Nephron progenitor cell (in vitro differentiated cells): ENCODE measurements around the gene NHS.

Experiments used
- DNase-seq: peaks from one replicate; pipeline ENCODE4 v3.0.0; 2021
- H3K27ac Mint-ChIP-seq: 2 replicates; pipeline ENCODE4 v1.8.0; 2021; ENCODE audit warnings: mild to moderate bottlenecking, moderate library complexity, mixed read lengths
- H3K27me3 Mint-ChIP-seq: 2 replicates; pipeline ENCODE4 v1.8.0; 2021; ENCODE audit warnings: mild to moderate bottlenecking, low read depth, mixed read lengths; ENCODE audit not compliant: poor library complexity
- H3K36me3 Mint-ChIP-seq: 2 replicates; pipeline ENCODE4 v1.8.0; 2021; ENCODE audit warnings: low read depth, mixed read lengths
- H3K4me1 Mint-ChIP-seq: 2 replicates; pipeline ENCODE4 v1.8.0; 2021; ENCODE audit warnings: mixed read lengths
- H3K4me3 Mint-ChIP-seq: 2 replicates; pipeline ENCODE4 v1.8.0; 2021; ENCODE audit warnings: mild to moderate bottlenecking, moderate library complexity, mixed read lengths
- H3K9me3 Mint-ChIP-seq: 2 replicates; pipeline ENCODE4 v1.8.0; 2021; ENCODE audit warnings: mild to moderate bottlenecking, moderate library complexity, mixed read lengths
- TF ChIP-seq, protein P1 (sequence below): fragments of 200-600 bp; sonication (generic); IDR thresholded peaks from 2 replicates; pipeline ENCODE4 v1.5.0; 2021; ENCODE audit warnings: antibody characterized with exemption

NHS gene

DNA sequence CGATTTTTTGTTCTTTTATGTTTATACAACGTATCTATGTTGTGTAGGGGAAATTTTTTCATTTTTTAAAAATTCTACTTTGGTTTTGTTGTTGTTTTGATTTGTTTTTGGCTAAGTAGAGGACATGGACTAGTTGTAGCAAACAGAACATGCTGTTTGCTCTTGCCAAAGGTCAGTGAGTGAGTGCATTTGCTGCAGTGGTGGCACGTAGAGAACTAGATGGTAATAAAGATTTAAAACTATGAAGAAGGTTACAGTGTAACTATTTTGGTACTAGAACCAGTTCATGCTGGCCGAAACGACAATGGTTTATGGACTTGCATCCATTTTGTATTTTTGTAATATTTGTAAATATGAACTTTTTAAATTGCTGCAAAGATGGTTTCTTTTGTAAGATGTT is 360.4 kb downstream of the NHS start:
- Mint-ChIP-seq H3K27me3 (peaks cover 7% of the 10 kb centered on the region), H3K9me3 (peaks cover 9% of the 10 kb centered on the region), H3K36me3 (peaks cover 12% of the 10 kb centered on the region), H3K4me3 (peak overlapping the region; percentile 55), H3K27ac (peak overlapping the region; percentile 72), H3K4me1 (peaks cover 43% of the 10 kb centered on the region)
- DNase-seq, result no peak
- TF ChIP-seq, protein P1, sequence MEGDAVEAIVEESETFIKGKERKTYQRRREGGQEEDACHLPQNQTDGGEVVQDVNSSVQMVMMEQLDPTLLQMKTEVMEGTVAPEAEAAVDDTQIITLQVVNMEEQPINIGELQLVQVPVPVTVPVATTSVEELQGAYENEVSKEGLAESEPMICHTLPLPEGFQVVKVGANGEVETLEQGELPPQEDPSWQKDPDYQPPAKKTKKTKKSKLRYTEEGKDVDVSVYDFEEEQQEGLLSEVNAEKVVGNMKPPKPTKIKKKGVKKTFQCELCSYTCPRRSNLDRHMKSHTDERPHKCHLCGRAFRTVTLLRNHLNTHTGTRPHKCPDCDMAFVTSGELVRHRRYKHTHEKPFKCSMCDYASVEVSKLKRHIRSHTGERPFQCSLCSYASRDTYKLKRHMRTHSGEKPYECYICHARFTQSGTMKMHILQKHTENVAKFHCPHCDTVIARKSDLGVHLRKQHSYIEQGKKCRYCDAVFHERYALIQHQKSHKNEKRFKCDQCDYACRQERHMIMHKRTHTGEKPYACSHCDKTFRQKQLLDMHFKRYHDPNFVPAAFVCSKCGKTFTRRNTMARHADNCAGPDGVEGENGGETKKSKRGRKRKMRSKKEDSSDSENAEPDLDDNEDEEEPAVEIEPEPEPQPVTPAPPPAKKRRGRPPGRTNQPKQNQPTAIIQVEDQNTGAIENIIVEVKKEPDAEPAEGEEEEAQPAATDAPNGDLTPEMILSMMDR, result no peak

DNA sequence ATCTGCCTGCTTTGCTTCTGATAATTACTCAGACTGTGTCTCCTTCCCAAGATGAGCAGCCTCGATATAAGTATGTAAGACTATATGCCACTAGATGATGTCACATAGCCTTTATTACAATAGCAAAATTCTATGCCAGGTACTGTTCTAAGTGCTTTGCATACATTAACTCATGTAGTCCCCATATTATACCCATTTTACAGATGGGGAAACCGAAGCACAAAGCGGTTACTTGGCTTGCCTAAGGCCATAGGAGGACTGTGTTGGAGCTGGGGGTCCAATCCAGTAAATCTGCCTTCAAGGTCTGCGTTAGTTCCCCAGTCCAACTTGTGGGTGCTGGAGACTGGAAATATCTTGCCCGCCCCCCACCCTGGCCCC is 361.5 kb downstream of the NHS start:
- Mint-ChIP-seq H3K4me1 (peaks cover 51% of the 10 kb centered on the region), H3K27me3 (peaks cover 9% of the 10 kb centered on the region), H3K4me3 (peak overlapping the region; percentile 76), H3K9me3 (peaks cover 9% of the 10 kb centered on the region), H3K36me3 (peaks cover 12% of the 10 kb centered on the region), H3K27ac (peak overlapping the region; percentile 72)
- no peak for DNase-seq
- TF ChIP-seq, protein P1, result no peak

DNA sequence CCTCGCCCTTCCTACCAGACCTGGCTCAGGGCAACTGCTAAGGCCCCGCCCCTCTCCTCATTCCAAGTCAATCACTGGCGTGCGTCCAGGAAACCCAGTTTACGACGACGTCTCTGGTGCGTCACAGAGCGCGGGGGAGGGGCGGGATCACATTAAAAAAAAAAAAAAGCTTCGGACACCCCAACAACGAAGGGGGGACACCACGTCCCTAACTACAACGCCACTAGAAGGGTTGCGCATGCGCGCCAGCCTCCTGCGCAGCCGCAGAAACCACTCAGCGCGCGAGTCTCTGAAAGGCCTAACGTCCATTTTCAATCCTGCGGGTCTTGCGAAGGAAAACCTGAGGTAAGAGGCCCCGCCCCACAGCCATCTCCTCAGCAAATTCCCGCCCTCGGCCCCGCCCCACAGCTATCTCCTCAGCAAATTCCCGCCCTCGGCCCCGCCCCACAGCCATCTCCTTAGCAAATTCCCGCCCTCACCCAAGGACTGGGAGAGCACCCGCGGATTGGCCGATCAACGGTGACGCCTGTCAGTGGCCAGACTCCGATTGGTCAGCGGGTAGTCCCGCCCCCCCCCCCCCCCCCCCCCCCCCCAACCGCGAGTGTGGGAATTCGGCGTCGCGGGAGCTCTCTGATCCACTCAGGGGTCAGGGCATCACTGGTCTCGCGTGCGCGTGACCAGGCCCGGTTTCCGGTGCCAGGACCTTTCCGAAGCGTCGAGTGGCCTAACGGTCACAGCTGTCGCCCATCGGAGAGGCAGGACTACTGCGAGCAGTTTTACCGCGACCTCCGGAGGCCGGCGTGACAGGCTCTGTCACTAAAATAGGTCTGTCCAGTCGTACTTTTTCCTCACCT is 362.1 kb downstream of the NHS start, which contains the start of gene SCML1:
SCML1 (plus strand) TSS at position 638 of the 854 bp plus-strand sequence. CDS start 6,694 bp downstream, outside the sequence.
- H3K27ac Mint-ChIP-seq, result peak within 1 kb of the TSS; percentile 96
- peaks cover 6% of the 10 kb centered on the region for H3K36me3 Mint-ChIP-seq
- H3K4me3 Mint-ChIP-seq, result peak within 1 kb of the TSS; percentile 88
- TF ChIP-seq, protein P1, result no peak
- H3K9me3 Mint-ChIP-seq, result peaks cover 9% of the 10 kb centered on the region
- H3K4me1 Mint-ChIP-seq, result peaks cover 54% of the 10 kb centered on the region
- peaks cover 9% of the 10 kb centered on the region for H3K27me3 Mint-ChIP-seq
- peak; percentile 95 for DNase-seq

DNA sequence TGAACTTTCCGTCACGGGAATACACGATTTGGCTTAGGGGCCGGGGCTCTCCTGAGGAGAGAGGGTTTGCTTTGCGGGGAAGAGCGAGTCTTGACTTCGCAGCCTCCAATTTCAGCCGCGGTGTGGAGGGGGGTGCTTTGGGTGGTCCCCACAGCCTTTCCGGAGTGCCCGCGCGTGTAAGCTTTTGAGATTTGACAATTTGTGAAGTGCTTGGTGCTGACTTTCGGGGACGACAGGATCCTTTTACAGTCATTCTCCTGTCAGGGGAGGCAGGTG is 362.6 kb downstream of the NHS start:
- DNase-seq, result peak; percentile 42
- Mint-ChIP-seq H3K4me3 (peak overlapping the region; percentile 88), H3K36me3 (peaks cover under 1% of the 10 kb centered on the region), H3K4me1 (peaks cover 54% of the 10 kb centered on the region), H3K9me3 (peaks cover 9% of the 10 kb centered on the region), H3K27ac (peak overlapping the region; percentile 96), H3K27me3 (peaks cover 9% of the 10 kb centered on the region)
- TF ChIP-seq, protein P1, result no peak

DNA sequence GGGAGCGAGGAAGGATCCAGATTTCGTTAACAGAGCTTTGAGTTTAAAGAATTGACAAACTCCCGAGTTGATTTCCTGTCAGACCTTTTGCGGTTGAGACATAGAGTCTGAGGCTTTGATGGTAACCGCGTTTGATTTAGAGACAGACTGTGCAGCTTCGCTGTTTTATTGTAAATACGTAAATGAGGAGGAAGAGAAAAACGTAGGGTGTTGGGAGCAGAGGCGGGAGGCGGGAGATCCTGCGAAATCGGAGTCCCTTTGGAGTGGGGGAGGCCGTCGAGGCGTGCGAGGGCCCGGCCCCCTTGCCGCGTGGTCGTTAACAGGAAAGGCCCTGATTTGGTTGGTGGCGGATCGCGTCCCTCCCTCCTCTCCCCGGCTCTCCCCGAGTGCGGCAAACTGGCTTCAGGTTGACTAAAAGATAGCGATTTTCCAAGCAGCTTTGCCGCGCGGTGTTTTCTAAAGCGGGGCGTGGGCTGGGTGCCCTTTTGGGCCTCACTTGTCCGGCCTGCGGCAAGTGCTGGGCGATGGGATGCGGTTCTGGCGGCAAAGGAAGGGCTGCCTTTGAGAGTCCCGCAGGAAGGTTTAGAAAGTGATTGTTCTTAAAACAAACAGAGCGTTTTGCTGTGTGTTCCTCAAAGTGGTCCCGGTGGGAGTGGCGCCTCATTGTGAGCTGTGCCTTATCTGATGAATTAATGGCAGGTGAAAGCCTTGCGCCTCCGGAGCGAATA is 363.1 kb downstream of the NHS start:
- Mint-ChIP-seq H3K4me1 (peaks cover 56% of the 10 kb centered on the region), H3K27me3 (peaks cover 9% of the 10 kb centered on the region), H3K4me3 (peak overlapping the region; percentile 88), H3K27ac (peak overlapping the region; percentile 96), H3K36me3 (no peaks in the 10 kb centered on the region), H3K9me3 (peaks cover 9% of the 10 kb centered on the region)
- peak; percentile 53 for DNase-seq
- TF ChIP-seq, protein P1, result no peak
